ENCODE data around the gene TRAF4. TPM values are rescaled to one million over a fixed set of nuclear protein-coding genes. Genes with fewer than 3 reads are reported as not detected.

Gene TRAF4
- total and polyA plus RNA-seq, 2 experiments from 2014 or later: 66.2 to 99.5 TPM

DNA sequence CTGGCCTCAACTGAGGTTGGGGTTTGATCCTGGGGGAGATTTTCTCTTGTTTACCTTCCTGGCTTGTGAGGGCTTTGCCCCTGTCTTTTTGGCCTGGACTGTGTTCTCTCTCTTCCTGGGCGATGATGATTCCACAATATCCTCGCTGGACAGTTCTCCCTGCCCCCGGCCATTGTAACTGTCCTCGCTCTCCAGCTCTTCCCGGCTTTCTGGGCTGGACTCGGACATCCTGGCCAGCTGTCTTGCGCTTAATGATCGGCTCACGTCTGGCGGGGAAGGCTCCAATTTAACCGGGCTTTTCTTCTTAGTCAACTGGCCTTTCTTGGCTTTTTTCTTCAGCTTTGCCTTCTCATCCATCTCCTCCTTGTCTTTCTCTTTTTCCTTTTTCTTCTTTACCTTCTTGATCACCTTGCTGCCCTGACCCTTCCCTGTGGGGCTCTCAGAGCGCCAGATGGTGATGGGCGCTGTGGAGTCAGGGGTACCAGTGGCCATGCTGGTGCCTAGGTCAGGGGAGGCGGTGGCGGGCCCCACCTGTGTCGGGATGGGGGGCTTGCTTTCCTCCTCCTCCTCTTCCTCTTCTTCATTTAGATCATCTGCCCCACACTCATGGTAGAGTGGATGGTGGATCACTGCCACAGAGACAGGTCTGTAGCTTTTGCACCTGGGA is 40.1 kb upstream of the TRAF4 start:
- no peak for DNase-seq (ENCODE audit: low spot score)
- Histone ChIP-seq H3K27me3 (no peaks in the 10 kb centered on the region), H3K4me3 (no peak overlapping the region), H3K79me2 (no peaks in the 10 kb centered on the region), H3K9me3 (ENCODE audit: low read depth) (no peaks in the 10 kb centered on the region), H3K27ac (no peak overlapping the region), H4K20me1 (ENCODE audit: insufficient read depth, poor library complexity, severe bottlenecking) (no peaks in the 10 kb centered on the region), H3K4me2 (no peak overlapping the region), H2AFZ (no peak overlapping the region), H3K4me1 (ENCODE audit: insufficient read depth) (peaks cover 13% of the 10 kb centered on the region), H3K9me2 (replicated peaks; ENCODE audit: insufficient read depth) (no peaks in the 10 kb centered on the region), H3K36me3 (replicated peaks; ENCODE audit: insufficient read depth, low read depth) (no peaks in the 10 kb centered on the region)
- TF ChIP-seq EZH2 (IDR thresholded peaks at IDR 0.05; ENCODE audit: borderline replicate concordance): no peak
- no peak for TF ChIP-seq EZH2phosphoT487 (IDR thresholded peaks at IDR 0.05; ENCODE audit: low read depth, severe bottlenecking, unreplicated experiment)
- TF ChIP-seq, protein P1, sequence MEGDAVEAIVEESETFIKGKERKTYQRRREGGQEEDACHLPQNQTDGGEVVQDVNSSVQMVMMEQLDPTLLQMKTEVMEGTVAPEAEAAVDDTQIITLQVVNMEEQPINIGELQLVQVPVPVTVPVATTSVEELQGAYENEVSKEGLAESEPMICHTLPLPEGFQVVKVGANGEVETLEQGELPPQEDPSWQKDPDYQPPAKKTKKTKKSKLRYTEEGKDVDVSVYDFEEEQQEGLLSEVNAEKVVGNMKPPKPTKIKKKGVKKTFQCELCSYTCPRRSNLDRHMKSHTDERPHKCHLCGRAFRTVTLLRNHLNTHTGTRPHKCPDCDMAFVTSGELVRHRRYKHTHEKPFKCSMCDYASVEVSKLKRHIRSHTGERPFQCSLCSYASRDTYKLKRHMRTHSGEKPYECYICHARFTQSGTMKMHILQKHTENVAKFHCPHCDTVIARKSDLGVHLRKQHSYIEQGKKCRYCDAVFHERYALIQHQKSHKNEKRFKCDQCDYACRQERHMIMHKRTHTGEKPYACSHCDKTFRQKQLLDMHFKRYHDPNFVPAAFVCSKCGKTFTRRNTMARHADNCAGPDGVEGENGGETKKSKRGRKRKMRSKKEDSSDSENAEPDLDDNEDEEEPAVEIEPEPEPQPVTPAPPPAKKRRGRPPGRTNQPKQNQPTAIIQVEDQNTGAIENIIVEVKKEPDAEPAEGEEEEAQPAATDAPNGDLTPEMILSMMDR (IDR thresholded peaks at IDR 0.05; ENCODE audit: poor library complexity): no peak
- 94% methylated on average over 16 of the region's 16 CpGs for WGBS (ENCODE audit: low lambda C conversion rate, missing lambda C conversion rate)

DNA sequence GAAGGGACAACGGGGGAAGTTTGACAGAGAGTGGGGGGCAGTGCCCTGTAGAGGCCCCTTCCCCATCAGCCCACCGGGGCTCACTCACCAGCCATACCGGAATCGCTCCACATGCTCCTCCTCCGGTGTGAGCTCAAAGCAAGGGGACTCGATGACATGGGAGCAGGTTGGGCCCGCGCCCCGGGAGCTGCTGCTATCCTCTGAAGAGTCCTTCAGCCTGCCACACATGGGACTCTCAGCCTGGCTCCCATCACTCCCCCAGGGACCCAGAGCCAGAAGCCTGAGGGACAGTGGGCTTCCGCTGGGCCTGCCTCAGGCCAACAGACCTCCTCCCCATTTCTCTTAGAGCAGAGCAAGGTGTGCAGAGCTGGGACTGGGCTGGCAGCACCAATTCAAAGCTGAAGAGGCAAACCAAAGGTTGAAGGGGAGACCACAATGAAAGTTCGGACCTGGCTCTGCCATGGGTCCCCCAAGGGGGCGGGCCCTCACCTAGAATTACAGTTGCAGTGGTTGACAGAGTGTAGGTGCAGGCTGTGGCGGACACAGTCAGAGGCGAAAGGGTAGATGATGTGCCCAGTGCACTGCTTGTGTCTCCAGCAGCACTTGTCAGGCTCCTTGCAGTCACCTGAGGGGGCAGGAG is 39.5 kb upstream of the TRAF4 start:
- no peak overlapping the region for H3K4me3 ChIP-seq
- H3K4me1 ChIP-seq (ENCODE audit: insufficient read depth): peaks cover 7% of the 10 kb centered on the region
- no peak for DNase-seq (ENCODE audit: low spot score)
- no peaks in the 10 kb centered on the region for H3K27me3 ChIP-seq
- TF ChIP-seq, protein P1 (IDR thresholded peaks at IDR 0.05; ENCODE audit: poor library complexity): no peak
- TF ChIP-seq EZH2phosphoT487 (IDR thresholded peaks at IDR 0.05; ENCODE audit: low read depth, severe bottlenecking, unreplicated experiment) (no peak), EZH2 (IDR thresholded peaks at IDR 0.05; ENCODE audit: borderline replicate concordance) (no peak)
- H2AFZ ChIP-seq: no peak overlapping the region
- no peaks in the 10 kb centered on the region for H3K36me3 ChIP-seq (replicated peaks; ENCODE audit: insufficient read depth, low read depth)
- H3K9me2 ChIP-seq (replicated peaks; ENCODE audit: insufficient read depth): no peaks in the 10 kb centered on the region
- WGBS (ENCODE audit: low lambda C conversion rate, missing lambda C conversion rate): 95% methylated on average over 14 of the region's 14 CpGs
- H3K79me2 ChIP-seq: peaks cover 3% of the 10 kb centered on the region
- H3K27ac ChIP-seq: no peak overlapping the region
- H4K20me1 ChIP-seq (ENCODE audit: insufficient read depth, poor library complexity, severe bottlenecking): no peaks in the 10 kb centered on the region
- no peak overlapping the region for H3K4me2 ChIP-seq
- H3K9me3 ChIP-seq (ENCODE audit: low read depth): no peaks in the 10 kb centered on the region

DNA sequence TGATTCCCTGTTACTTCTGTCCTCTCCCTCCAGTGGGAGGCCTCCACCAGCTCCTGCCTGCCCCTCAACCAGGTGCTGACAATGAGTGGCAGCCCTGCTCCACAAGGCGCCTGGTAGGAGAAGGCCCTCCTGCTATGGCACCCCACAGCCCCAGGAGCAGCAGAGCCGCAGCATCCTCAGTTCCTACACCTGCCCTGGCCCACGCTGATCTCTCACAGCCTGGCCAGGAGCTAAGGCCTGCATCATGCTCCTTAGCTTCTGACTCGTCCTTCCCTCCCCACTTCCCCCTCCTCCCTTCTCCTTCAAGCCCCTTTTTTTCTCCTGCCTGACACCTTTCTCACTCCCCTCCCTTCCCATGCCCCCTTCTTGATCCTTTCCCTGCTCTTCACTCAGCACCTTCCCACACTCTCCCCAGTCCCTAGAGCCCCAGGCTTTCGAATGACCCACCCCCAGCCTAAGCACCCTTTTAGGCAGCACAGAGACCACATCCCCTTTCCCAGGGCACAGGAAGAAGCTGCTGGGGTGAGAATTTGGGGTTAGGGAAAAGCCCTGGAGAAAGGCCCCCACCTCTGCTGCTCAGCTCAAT is 38.6 kb upstream of the TRAF4 start:
- WGBS (ENCODE audit: low lambda C conversion rate, missing lambda C conversion rate): 84% methylated on average over 4 of the region's 5 CpGs
- H3K36me3 ChIP-seq (replicated peaks; ENCODE audit: insufficient read depth, low read depth): no peaks in the 10 kb centered on the region

More for the DNA sequence above, 38.6 kb upstream of the TRAF4 start:
- DNase-seq (ENCODE audit: low spot score): no peak
- peaks cover 11% of the 10 kb centered on the region for H3K79me2 ChIP-seq
- no peak overlapping the region for H3K4me3 ChIP-seq
- no peaks in the 10 kb centered on the region for H3K9me2 ChIP-seq (replicated peaks; ENCODE audit: insufficient read depth)
- peaks cover 7% of the 10 kb centered on the region for H3K4me1 ChIP-seq (ENCODE audit: insufficient read depth)
- H3K27me3 ChIP-seq: no peaks in the 10 kb centered on the region
- H3K4me2 ChIP-seq: no peak overlapping the region
- TF ChIP-seq EZH2phosphoT487 (IDR thresholded peaks at IDR 0.05; ENCODE audit: low read depth, severe bottlenecking, unreplicated experiment): no peak
- no peak for TF ChIP-seq EZH2 (IDR thresholded peaks at IDR 0.05; ENCODE audit: borderline replicate concordance)
- TF ChIP-seq, protein P1 (IDR thresholded peaks at IDR 0.05; ENCODE audit: poor library complexity): no peak
- no peak overlapping the region for H3K27ac ChIP-seq
- no peaks in the 10 kb centered on the region for H3K9me3 ChIP-seq (ENCODE audit: low read depth)
- H4K20me1 ChIP-seq (ENCODE audit: insufficient read depth, poor library complexity, severe bottlenecking): no peaks in the 10 kb centered on the region
- H2AFZ ChIP-seq: no peak overlapping the region
